Subcutaneous adipose tissue (tissue), 4 donors: ENCODE data around the gene NAA80. TPM values are rescaled to one million over a fixed set of nuclear protein-coding genes. Genes with fewer than 3 reads are reported as not detected.

Source experiments
- total RNA-seq, 4 donors: library from RNA; depleted of rRNA; stranded (reverse); fragments of >200 nt; gene quantifications; one replicate each; pipeline ENCODE4 v1.1.0, GENCODE V29; 2016
- TF ChIP-seq, protein P1 (sequence below): fragments of 450-650 bp; IDR thresholded peaks from one replicate; pipeline ENCODE4 v1.5.1; 2016; ENCODE audit warnings: low read depth, mild to moderate bottlenecking, control low read depth, antibody characterized with exemption, moderate library complexity

Gene NAA80
- total RNA-seq, 4 donors from 2014 or later = 5.2 to 10.4 (median 6.6) TPM

DNA sequence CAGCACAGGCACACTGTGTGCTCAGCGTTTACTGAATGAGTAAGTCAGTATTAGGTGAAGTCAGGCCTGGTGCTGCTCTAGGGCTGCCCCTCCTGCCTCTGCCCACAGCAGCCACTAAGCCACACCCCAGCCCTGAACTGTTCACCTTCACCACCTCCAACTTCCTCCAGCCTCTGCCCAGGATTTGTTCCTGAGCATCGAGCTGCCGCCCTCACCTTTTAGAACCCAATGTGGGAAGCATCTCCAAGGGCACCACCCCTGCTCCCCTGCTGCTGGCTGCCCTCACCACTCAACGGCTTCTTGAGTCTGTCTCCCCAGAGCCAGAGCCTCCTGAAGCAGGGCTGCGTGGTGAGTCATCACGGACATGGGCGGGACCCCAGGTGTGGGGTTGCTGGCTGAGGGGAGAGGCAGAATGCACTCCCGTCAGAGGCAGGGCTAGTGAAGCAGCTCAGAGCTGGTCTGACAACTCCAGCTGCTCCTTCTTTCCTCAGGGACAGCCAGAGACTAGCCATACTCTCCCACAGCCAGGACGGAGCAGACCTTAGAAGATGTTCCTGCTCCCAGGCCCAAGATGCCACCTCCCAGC is 17.5 kb upstream of the NAA80 start:
- TF ChIP-seq, protein P1, sequence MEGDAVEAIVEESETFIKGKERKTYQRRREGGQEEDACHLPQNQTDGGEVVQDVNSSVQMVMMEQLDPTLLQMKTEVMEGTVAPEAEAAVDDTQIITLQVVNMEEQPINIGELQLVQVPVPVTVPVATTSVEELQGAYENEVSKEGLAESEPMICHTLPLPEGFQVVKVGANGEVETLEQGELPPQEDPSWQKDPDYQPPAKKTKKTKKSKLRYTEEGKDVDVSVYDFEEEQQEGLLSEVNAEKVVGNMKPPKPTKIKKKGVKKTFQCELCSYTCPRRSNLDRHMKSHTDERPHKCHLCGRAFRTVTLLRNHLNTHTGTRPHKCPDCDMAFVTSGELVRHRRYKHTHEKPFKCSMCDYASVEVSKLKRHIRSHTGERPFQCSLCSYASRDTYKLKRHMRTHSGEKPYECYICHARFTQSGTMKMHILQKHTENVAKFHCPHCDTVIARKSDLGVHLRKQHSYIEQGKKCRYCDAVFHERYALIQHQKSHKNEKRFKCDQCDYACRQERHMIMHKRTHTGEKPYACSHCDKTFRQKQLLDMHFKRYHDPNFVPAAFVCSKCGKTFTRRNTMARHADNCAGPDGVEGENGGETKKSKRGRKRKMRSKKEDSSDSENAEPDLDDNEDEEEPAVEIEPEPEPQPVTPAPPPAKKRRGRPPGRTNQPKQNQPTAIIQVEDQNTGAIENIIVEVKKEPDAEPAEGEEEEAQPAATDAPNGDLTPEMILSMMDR = no peak

DNA sequence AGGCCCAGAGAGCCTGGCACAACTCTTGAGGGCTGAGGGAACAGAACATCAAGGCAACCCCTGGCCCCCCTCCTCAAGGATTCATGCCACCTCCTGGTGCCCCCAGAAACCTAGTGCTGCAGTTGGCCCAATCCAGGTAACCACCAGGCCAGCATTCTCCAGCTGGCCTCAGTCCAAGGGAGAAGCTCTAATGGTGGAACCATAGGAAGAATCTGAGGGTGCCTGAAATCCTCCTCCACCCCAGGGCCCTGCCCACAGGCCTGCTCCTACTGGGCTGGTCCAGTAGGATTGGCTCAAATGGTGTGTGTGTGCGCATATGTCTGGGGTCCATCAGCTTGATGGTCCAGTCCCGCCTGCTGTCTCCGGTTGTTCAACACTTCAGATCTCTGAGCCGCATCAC is 15.6 kb upstream of the NAA80 start:
- TF ChIP-seq, protein P1 = no peak

DNA sequence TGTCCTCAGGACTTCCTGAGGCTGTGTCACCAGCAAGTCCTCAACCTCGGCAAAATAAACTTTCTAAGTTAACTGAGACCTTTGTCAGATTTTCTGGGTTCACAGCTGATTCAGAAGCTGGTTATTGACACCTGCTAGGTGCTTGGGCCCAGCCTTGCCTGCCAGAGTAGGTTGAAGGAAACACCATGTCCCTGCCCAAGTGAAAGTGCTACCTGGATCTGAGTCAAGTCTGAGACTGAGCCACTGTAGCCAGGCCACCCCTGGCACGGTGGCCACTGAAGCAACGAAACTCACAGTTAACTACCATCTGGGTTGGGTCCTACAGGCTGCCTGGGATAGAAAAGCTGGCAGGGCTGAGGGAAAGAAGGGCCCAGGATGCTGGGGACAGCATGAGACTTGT is 15.1 kb upstream of the NAA80 start:
- TF ChIP-seq, protein P1 = no peak

DNA sequence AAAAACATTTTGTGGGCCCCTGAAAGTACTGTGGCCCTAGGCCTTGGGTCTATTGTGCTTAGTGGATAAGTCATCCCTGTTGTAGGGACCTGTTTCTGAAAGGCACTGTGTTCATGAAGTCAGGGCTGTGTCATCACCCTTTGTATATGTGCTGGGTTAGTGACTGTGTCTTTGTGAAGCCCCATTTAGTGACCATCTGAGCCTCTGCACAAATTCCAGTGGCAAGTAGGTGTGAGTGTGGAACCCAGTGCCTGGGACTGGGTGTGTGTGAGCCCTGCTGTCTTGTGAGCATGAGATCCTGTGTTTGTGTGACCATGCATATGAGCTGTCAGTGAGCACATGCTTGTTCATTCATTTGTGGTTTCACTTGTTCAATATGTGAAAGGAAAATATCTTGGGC is 5.4 kb upstream of the NAA80 start:
- TF ChIP-seq, protein P1 = no peak

DNA sequence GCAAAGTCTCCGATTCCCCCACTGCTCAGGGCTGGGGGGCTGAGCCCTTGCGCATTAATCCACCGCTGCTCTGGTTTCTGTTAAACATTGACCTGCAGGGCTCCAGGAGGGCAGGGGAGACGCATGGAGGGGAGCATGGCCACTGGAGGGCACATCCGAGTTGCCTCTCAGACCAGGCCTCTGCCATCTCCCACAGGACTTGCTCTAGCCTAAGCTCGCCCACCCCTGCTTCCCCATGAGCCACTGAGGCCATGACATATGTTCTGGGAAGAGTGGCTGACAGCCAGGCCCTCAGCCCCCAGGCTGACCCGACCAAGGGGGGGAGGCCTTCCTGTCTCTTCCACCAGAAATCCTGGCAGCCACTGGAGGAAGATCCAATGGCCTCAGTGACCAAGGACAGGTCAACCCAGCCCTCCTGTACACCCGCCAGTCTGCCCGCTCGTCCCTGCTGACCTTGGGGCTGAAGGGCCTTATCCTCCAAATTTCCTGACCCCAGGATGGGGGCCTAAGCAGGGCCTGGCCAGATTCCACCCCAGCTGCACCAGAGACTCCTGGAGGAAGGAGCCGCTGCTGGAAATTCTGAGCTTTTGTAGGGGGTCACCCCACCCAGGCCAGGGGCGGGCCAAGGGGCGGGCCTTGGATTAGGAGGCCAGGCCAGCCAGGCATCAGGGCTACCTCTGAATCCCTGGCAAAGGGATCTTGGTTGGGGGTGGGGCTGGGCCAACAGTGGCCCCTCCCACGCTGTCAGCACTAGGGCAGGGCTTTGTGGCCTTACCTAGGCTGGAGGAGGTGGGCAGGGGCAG is 4.0 kb upstream of the NAA80 start, which contains the start of gene HYAL1:
TSS of gene HYAL1 (minus strand) at position 562 of the 803 bp plus-strand sequence. CDS start 618 bp downstream, outside the sequence.
- TF ChIP-seq, protein P1 = no peak

DNA sequence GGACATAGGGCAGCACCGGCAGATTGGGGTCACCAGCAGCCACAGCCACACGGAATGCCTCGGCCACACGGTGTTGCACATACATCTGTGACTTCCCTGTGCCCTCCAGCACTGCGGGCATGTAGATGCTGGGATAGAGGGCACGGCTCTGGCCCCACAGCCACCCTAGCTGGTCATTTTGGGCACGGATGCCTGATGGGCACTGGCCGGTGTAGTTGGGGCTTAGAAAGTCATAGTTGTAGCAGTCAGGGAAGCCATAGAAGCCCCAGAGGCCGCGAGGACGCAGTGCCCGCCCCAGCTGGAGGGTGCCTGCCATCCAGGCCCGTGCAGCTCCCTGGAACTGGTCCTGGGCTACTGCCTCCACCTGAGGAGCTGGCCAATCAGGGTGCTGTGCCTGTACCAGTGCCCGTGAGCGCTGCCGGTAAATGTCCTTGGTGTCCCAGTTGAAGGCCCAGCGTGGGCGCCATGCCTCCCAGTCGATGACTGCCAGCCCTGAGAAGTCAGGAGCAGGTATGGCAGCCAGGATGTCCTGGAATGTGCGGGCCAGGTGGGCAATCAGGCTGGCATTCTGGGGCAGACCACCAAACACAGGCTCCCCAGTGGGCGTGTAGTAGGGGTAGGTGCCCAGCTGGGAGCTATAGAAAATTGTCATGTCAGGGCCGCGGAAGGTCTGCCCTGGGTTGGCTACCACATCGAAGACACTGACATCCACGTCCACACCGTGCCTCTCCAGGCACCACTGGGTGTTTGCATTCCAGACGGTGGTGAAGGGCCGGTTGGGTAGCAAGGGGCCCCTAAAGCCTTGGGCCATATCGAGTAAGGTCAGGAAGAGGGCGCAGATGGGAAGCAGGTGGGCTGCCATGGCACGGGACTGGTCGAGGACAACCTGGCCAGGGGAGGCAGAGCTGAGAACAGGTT is 3.1 kb upstream of the NAA80 start:
- TF ChIP-seq, protein P1 = no peak
